HG02642 (cell line): ENCODE results near the gene SSTR5.

Experiments used
- ATAC-seq: cut with Tn5 transposase; IDR thresholded peaks from one replicate; pipeline ENCODE4 v1.9.1; 2021; ENCODE audit warnings: mild to moderate bottlenecking; ENCODE audit not compliant: unreplicated experiment, poor library complexity

The SSTR5 gene

DNA sequence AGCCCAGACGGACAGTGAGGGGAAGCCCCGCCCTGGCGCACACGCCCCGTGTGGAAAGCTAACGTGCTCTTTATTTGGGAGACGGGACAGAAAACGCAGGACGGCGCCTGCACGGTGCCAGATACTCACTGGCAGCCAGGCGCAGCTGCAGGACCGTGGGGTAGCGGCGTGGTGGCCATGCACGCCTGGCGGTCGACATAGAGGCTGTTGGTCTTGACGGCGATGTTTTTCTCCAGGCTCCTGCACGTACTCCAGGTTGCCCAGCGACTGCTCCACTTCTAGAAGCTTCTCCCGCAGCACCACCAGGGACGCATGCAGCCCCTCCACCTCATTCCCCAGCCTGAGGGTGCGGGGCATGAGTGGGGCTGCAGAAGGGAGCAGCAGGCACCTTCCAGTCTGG lies 28.6 kb downstream of the SSTR5 start:
- ATAC-seq, result no peak

DNA sequence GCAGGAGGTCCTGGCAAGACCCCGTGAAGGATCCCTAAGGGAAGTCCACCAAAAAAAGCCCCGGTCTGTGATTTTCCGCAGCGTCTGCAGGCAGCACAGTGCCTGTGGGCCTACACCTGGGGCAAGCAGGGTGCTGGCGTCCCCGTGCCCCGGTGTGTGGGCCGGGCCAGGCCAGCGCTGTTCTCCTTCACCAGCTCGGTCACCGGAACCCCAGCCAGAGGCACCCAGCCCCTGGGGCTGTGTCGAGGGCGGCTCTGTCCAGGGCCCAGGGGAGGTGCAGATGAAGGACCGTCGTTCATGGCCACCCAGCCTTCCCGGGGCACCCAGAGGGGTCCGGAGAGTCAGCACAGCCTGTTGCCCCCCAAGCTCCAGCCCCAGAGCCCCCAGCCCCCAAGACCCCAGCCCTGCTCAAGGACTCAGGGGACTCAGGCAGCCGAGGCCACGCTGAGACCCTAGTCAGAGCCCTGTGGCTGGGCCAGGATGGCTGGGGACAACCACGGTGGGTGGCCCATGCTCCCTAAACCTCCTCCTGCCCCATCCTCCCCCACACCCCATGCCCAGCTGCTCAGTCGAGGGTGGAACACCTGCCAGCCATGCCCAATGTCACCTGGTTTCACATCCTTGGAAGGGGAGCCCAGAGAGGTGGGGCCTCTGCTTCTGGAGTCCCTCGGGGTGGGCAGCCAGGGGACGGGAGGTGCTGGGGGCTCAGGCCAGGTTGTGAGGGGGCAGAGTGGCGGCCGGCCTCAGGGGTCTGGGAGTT lies 29.2 kb downstream of the SSTR5 start:
- ATAC-seq, result no peak

DNA sequence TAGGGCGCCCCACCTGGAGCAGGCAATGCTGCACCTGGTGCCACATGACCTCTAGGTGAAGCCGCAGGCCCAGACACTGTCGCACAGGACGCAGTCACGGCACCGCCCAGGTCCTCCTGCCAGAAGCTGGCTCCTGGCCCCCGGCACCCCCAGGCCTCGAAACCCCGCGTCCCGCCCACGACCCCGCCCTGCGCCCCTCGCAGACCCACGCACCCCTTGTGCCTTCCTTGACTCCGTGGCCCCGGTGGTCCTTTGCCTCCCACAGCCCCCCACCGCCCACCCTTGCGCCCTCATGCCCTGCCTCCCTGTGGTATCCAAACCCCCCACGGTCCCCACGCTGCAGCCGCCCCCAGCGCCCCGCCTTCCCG lies 29.8 kb downstream of the SSTR5 start:
- ATAC-seq, result no peak

DNA sequence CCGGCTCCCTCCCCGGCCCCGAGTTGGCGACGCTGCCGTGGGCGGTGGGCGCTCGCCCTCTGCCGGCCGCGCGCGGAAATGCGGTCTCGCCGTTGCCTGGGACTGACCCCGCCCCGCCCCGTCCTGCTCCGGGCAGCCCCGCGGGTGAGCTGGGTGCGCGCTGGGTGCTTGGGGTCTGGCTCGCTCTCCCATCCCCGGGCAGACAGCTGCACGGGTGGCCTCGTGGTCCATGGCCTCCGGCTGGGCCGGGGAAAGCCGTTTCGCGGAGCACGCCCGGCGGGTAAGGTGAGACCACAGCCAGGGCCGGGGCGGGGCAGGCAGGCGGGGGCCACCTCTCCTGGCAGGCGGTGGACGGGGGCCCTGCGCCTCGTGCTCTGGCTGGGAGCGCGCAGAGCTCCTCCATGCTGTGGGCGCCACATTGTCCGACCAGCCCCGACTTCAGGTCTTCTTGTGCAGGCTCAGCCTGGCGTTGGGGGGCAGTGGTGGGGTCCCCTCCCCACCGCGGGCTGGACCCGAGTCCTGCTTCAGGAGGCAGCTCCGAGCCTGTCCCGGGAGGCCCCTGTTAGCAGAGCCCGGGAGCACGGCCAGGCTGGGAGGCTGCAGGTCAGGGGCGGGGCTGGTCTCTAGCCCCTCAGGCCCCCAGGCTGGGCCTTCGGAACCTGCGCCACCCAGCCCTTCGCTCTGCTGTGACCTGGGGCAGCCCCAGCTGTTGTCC lies 30.5 kb downstream of the SSTR5 start:
- no peak for ATAC-seq

DNA sequence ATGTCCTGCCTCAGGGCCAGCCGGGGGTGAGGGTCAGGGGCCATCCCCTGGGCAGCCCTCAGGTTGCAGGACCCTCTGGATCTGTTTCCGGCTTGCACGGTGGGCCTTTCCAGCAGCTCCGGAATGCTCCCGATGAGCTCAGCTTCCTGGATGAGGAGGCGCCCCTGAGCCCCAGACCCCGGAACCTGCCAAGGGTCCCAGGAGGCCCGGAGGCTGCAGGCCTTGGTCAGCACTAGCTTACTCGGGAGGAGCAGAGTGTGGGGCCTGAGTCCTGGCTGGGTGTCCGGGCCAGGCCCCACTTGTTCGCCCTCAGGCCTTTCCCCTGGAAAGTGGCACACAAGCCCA lies 31.1 kb downstream of the SSTR5 start:
- no peak for ATAC-seq

DNA sequence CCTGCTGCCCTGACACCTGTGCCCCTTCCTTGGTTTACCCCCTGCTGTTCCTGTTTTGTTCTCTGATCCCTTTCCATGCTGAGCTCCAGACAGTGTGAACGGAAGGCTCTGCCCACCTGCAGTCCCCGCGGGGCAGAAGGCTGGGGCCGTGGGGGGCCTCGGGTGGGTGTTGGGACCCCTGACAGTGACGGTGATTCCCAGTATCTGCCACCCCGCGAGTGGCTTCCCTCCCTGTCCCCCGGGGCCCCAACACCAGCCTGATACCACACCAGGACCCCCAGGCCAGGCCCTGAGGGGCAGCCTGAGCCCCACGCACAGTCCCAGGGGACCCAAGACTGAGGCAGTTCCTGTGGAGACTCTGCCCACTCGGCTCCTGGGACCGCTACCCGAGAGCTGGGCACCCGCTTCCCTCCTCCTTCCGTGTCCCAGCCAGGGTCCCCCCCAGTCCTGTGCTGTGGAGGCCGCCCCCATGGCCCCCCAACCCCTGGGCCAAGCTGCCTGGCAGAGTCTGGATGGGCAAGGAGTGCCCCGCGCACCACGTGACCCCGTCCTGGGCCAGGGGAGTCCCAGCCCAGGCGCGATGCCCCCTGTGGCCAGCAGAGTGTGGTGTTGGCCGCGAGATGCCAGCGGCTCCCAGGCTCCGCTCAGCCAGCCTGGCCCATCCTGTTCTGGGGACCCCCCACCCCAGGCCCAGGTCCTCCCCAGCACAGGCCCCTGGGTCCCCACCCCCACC lies 33.5 kb downstream of the SSTR5 start:
- no peak for ATAC-seq

DNA sequence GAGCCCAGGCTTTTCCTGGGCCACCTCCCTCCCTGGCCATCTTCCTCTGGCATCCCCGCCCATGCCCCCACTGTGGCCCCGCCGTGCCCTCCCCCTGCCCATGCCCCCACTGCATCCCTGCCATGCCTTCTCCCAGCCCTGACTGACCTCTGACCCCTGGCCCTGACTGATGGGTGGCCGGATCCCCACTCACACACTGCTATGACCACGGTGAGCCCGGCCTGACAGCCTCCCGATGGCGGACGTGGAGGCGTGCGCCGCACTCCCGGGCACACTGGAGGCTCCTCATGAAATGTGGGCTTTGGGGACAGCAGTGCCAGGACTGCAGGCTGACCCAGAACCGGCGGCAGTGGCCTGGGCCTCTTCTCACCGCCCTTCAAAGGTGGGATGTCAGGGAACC lies 34.1 kb downstream of the SSTR5 start:
- ATAC-seq, result no peak

DNA sequence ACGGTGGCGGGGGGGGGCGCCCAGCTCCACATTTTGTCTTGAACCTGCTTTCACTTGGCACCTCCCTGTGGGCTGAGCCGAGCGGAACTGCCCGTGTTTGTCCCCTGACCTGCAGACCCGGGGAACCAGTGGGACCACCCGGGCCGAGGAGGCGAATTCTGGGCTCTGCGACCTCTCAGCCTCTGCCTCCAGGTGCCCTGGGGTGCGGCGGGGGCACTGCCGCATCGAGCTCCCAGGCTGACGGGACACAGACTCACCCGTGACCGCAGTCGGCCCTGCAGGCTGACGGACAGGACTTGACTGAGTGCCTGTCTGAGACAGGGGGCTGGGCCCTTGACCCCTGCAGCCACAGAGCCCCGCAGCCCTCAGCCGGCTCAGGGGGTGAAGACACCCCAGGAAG lies 34.6 kb downstream of the SSTR5 start:
- no peak for ATAC-seq

DNA sequence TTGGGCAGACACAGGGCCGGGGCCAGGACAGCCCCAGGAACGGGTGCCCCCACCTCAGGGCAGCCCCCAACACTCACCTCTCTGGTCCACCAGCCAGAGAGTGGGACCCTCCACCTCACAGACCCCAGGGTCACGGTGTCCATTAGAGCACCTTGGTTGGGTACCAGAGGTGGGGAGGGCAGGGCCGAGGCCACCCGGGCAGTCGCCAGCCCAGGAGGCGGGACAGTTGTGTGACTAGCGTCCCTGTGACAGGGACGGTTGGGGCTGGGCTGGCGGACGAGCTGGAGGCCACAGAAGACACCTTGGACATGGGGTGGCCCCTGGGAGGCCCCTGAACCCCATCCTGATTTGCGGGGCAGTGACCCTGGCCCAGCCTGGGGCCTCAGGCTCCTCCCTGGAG lies 35.2 kb downstream of the SSTR5 start:
- ATAC-seq, result no peak

DNA sequence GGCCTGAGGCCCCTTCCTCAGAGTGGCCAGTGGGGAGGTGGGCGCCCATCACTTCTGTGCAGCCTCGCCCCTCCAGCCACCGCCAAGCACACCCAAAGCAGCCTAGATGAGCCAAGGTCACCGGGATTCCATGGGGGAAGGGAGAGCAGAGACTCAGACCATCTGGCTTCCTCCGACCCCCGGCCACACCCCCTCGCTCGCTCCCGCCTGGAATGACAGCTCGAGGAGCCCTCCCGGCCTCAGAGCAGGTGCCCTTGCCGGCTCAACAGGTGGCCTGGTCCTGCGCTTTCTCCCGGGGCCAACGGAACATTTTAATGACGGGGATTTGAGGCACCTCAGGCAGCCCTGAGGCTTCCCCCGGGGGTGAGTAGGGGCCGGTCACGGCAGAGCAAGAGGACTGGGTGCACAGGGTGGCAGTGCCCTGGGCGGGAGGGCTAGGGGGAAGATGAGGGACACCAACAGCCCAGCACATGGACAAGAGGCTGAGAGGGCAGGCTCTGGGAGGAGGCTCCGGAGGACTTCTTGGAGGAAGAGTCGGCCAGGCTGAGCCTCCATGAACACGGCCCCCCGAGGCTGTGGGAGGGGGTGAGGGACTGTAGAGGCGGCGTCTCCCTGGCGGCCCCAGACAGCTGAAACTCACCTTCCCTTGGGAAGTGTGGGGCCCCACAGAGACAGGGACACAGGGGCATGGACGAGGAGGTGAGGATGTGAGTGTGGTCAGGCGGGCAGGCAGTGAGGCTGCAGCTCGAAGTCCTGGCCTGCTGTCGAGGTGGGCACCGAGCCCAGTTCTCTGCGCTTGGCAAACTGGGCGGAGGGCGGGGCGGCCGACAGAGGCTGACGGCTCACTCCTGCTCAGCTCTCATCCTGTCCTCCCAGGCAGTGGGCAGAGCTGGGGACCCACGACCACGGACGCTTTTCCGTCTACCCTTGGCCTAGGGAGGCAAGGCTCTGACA lies 36.0 kb downstream of the SSTR5 start:
- no peak for ATAC-seq

DNA sequence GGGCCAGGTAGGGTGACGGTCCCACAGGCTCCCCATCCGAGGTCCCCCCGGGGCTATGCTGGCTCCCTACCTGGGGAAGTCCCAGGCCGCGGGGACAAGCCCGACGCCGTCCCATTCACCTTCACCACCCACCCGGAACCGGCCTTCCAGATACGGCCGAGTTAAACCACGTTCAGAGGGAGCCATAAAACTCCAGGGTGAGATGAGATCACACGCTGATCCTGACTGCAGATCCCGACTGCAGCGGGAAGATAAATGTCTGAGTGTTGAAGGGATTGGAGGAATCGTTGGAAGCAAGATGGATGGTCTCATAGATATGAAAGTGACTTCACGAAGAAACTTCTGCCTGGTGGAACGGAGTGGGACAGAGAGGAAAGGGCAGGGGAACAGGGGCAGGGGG lies 37.1 kb downstream of the SSTR5 start:
- no peak for ATAC-seq

DNA sequence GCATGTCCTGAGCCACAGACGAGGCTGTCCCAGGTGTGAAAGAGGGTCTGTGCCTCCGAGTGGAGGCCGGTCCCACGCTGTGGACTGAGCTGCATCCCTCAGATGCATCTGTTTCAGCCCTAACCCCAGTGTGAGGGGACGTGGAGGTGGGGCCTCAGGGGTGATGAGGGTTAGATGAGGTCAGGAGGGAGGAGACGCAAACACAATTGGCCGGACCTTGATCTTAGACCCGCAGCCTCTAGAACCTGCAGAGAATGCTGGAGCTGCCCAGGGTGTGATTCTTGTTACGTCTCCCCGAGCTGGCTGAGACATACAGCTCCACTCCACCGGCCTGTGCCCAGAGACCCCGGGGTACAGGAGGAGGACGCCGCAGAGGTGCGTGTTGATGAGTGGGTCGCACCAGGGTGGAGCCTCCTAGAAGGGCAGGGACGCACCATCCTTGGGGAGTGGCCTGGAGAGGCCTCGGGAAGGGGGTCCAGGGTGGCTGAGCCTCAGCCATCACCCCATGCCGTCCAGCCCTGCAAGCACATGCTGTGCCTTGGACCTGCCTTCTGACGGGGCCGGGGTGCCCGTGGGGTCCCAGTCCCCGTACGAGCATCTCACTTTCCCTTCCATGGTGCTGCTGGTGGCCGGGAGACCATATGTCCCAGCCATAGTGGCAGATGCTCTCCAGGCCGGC lies 40.1 kb downstream of the SSTR5 start:
- ATAC-seq, result no peak

DNA sequence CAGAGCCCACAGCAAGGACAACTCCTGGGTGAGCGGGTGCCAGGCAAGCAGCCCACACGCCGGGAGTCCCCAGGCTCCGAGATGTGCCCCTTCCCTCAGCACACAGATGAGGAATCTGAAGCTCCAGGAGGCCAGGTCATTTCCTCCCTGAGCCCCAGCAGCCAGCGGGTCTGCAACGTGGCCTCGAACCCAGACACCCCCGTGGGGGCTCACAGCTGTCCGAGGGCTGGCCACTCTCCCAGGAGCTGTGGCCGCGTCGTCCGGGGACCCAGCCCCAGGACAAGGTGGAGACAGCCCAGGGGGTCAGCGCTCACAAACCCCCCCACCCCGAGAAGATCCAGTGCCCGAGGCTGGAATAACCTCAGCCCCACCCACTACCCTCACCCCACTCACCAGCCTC lies 40.9 kb downstream of the SSTR5 start:
- ATAC-seq, result no peak

DNA sequence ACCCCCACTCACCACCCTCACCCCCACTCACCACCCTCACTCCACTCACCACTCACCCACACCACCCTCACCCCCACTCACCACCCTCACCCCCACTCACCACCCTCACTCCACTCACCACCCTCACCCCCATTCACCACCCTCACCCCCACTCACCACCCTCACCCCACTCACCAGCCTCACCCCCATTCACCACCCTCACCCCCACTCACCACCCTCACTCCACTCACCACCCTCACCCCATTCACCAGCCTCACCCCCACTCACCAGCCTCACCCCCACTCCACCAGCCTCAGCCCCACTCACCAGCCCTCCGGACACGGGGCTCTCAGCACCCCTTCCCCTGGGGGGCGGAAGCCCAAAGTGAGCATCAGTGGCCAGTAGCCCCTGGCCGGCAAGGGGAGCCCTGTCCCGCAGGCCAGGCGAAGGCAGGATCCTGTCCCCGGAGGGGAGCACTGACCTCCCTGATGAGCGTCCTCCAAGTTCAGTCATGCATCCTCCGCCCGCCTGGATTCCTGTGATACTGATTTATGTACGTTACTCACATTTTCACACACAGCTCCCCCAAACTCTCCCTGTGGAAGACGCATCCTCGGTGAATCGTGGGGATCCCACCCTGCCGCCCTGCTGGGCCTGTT lies 41.5 kb downstream of the SSTR5 start:
- no peak for ATAC-seq

DNA sequence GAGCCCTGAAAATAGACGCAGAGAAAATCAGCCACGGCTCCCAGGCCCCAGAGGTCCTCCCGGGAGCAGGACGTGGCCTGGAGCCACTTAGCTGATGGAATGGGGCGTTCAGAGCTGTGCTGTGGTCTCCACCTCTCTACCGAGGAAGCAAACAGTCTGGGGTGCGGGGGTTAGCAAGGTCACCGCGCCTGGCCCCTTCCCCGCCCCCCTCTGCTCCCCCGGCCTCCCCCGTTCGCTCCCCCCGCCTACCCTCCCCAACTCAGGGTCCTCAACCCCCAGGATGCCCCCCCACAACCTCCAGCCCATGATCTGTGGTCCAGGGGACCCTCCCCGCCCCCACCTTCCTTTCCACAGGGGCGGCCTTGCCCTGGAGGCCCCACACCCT lies 44.1 kb downstream of the SSTR5 start:
- no peak for ATAC-seq

DNA sequence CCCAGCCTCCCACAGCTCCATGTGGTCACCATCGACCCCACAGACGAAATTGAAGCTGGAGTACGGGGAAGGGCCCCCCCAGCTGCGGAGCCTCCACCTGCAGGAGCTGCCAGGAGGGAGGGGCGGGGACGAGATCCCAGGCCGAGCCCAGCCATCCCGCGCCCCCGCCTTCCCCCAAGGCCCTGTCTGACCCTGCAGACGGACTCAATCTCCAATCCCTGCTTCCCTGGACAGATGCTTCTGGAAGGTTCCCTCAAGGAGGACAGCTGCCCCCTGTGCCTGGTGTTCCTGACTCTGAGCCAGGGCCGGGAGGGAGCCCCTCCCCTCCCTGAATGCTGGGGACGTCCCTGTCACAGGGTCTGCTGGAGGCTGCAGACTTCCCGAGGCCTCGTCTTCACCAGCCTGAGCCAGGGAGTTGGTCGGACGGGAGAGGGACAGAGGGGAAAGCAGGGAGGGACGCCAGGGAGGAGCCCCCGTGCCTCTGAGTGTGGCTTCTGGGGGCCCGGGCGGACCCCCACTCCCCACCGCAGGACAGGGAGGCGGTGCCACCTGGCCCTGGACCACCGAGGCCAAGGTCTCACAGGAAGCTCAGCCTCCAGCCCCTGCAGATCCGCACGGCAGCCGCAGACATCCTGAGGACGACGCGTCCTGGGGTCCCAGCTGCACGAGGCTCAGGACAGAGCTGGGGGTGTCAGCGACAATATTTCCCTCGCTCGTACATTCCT lies 44.8 kb downstream of the SSTR5 start:
- no peak for ATAC-seq

DNA sequence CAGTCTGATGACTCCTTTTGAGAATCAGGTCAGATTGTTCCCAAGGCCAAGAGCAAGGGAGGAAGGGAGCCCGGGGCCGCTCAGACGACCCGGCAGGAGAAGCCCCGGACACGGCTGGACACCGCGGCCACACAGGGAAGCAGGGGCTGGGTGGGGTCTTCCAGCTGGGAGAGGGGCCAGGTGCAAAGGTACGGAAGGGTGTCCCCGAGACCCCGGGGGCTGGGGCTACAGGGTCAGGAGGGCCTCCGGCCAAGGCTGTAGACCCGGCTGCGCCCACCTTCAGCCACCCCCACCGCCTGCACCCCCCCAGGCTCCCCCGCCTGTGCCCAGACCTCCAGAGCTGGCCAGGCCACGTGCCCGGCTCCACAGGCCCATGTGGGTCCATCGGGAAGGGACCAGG lies 45.4 kb downstream of the SSTR5 start:
- ATAC-seq, result no peak

DNA sequence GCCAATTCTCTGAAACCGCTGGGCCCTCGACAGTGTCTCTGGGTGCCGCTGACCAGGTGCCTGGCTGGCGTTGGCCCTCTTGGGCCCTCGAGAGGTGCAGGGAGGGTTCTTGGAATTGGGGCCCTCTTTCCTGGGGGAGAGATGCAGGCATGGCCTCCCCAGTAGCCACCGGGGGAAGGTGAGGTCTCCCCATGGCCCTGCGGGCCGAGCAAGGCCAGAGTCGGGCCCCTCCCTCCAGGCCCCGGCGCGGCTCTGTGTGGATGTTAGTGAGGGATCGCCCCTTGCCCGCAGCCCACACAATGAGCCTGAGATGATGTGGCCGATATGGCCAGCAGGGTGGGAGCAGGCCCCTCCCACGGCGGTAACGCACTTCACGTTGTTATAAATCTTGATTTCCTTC lies 46.6 kb downstream of the SSTR5 start:
- no peak for ATAC-seq
